Right ventricle myocardium superior (tissue), 1 donor: ENCODE data around the gene CARD8. TPM values are rescaled to one million over a fixed set of nuclear protein-coding genes. Genes with fewer than 3 reads are reported as not detected.
"Not testable (repeated sequence)": the region's sequence is repeated elsewhere in the genome, so short reads cannot be mapped to it uniquely, and the experiment has no call there.

Experiments used
- ATAC-seq: fragments of 200-7000 bp; cut with Tn5 transposase; one replicate; pipeline ENCODE4 v1.9.1; 2020; ENCODE audit warnings: mild to moderate bottlenecking; ENCODE audit not compliant: poor library complexity
- DNase-seq: peaks from one replicate; pipeline ENCODE4 v3.0.0-alpha.2; 2020
- intact Hi-C: fragments of 100-400 bp; cut with DNase I; formaldehyde crosslinking; loops from one replicate; pipeline ENCODE4 v1.11.2; 2022
- total RNA-seq: library from RNA; stranded (reverse); fragmentation: NEBNext Ultra II Directional; extraction: Animal tissue kit (Norgen Biotek cat#: 25700); gene quantifications from one replicate; pipeline ENCODE4 v1.2.1, GENCODE V29; 2021
- donor health status: DM: no; HTN: yes; CAD: no; lungs with severe emphysema.

The CARD8 gene
- total RNA-seq, 1 donor from 2014 or later: 27.1 TPM

DNA sequence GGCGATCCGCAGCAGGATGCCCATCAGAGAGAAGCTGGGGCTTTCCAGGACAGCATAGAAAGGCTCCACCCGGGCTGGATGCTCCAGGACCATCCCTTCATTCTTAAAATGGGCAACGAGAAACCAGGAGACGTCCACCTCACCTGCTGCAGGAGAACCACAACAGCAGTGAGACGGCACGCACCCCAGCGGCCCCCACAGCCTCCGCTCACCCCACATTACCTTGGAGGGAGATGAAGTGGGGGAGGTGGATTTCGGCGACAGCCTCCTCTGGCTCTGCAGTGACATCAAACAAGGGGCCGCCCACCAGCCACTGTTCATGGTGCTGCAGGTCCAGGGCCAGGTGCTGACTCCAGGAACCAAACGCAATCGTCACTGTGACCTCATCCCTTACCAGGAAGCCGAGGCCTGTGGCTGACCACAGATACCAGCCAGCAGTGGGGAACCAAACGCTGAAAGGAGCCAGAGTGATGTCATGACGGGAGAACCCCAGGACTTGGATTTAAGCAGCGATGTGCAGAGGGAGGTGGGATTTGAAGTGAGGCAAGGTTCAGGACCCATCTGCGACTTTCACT is 25.1 kb downstream of the CARD8 start:
- ATAC-seq (no peak), DNase-seq (no peak)
- intact Hi-C loops: no loop called here

DNA sequence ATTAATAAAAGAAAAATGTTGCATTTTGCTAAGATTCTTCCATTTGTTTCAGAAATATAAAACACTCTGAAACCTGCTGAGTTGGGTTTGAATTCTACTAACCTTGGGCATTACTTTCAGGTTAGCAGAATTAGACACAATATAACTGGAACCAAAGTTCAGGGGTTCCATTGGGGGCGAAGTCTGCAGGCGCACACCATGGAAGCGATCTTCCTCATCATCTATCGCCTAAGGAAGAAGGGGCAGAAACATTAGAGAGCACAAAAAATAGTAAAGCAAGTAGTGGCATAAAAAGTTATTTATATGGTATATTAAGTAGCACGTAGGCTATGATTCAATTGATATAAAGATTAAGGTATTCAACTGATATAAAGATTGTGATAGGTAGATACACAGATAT is 34.1 kb downstream of the CARD8 start:
- intact Hi-C loops: no loop called here
- no peak for ATAC-seq

DNA sequence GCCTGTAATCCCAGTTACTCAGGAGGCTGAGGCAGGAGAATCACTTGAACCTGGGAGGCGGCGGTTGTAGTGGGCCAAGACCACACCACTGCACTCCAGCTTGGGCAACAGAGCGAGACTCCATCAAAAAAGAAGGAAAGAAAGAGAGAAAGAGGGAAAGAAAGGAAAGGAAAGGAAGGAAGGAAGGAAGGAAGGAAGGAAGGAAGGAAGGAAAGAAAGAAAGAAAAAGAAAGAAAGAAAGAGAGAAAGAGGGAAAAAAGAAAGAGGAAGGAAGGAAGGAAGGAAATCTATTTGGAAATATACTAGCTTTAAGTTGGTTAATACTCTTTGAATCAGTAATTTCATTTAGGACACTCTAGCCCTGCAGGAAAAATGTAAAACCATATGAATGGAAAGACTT is 34.9 kb downstream of the CARD8 start:
- DNase-seq, intact Hi-C loops, ATAC-seq: not testable (repeated sequence)

More for the DNA sequence above, 34.1 kb downstream of the CARD8 start:
- no peak for DNase-seq

DNA sequence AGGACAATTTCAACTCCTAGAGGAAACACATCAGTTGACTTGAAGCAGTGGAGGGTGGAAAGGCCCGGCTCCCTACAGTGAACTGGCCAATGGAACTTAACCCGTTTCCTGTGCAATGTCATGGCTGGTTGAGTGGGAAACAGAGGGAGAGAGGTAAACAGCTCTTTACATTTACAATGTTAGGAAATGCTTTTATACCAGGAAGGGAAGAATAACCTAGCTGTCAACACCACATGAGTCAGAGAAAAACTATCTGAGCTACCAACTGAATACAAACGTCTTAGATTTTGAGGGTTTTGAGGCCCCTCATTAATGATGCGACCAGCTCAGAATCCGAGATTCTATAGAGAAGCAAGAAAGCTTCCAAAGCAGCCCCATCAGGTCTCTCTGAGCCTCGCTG is 36.7 kb downstream of the CARD8 start:
- ATAC-seq: no peak
- no peak for DNase-seq
- intact Hi-C loops: no loop called here

DNA sequence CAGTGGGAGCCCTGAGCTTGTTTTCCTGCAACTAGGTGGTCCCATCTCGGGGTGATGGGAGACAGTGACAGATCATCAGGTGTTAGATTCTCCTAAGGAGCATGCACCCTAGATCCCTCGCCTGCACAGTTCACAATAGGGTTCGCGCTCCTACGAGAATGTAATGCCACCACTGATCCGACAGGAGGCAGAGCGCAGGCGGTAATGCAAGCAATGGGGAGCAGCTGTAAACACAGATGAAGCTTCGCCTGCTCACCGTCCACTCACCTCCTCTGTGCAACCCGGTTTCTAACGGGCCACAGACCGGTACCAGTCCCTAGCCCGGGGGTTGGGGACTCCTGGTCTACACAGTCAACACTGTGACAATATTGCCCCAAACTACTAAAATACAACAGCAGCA is 38.8 kb downstream of the CARD8 start:
- intact Hi-C loops: no loop called here
- no peak for ATAC-seq
- DNase-seq: no peak

DNA sequence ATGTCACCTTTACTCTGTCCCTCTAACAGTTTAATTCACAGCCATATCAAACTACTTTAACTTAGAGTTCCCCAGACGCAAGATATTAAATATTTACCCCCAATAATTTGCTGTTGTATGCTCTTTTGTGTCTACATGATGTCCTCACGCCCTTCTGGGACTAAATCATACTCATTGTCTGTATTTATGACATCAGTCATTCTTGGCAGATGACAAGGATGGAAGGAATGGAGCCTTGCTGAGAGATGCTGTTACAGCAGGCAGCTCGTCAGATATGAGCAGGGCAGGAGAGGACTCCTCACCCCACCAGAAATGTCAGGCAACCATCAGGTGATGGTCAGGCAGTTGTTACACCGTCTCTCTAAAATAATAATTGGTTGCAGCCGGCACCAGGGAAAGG is 41.8 kb downstream of the CARD8 start:
- no peak for ATAC-seq
- intact Hi-C loops: no loop called here
- no peak for DNase-seq

DNA sequence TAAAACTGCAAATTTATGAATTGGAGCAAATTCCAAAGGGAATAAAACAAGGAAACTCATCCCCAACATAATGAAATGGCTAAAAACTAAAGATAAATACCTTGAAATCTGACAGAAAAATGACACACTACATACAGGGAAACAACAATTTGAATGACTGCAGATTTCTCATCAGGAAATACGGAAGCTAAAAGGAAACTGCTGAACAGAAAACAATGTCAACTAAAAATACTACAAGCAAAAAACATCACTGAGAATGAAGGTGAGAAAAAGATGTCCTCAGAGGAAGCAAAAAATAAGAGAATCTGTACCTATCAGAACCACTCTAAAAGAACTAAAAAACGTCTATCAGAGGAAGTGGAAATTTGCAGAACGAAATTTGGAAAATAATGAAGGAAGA is 45.7 kb downstream of the CARD8 start:
- no peak for ATAC-seq
- intact Hi-C loops: no loop called here
- DNase-seq: no peak

DNA sequence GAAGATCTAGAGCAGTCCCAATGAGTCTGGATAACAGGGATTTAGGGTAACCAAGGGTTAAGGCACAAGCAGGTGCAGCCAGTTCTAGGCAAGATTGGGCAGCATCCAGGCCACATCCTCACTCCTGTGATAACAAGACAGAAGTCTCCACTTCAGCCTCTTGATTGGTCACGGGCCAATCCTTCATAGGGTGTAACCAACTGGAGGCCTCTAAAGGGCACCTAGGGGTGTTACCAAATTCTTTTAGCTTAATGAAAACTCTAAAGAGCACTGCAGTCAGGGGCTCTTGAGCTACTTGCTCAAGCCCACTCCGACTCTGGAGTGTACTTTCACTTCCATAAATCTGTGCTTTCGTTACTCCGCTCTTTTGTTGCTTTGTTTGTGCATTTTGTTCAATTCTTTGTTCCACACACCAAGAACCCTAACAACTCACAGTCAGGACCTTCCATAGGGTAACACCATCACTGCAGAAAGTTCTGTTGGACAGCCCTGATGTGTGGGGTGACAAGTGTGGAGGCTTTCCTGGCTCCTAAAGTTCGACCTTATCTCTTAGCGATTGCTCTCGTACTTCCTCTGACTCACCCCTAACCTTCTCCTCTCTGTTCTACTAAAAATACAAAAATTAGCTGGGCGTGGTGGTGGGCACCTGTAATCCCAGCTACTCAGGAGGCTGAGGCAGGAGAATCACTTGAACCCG is 49.2 kb downstream of the CARD8 start:
- DNase-seq: no peak
- intact Hi-C loops: no loop called here
- ATAC-seq: no peak

DNA sequence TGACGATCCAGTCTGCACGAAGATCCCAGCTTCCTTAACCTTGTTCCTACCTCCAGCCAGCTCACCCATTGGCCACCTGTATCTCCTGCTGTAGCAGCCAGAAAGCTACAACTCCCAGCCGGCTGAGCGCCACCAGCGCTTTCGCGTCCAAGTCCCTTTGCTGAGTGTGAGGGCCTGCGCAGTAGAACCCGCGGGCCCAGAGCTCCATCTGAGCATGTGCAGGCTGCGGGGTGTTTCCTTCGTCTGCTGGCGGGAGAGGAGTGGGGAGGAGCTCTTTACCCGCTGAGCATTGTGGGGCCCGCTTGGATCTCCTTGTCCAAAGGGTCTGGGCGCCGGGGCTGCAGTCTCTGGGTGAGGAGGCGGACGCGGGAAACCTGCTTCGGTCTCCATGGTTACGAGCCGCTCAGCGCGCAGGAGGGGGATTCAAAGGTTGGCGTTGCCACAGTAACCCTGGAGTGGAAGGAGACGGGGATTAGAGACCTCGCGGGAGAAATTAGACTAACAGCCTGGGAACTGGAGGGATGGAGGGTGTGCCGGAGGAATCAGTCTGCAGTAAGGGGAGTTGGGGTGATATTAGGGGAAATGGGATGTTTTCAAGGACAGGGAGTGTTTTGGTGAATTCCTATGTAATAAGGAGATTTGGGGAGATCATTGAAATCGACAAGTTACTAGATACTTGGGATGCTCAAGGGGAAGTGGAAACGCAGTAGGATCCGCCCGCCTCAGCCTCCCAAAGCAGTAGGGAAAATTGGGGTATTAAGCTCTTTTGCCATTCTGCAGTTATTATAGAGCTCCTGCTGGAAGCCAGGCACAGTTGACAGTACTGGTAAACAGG is 51.7 kb downstream of the CARD8 start:
- ATAC-seq: peak; percentile 100
- peak; percentile 96 for DNase-seq
- intact Hi-C loops: no loop called here

DNA sequence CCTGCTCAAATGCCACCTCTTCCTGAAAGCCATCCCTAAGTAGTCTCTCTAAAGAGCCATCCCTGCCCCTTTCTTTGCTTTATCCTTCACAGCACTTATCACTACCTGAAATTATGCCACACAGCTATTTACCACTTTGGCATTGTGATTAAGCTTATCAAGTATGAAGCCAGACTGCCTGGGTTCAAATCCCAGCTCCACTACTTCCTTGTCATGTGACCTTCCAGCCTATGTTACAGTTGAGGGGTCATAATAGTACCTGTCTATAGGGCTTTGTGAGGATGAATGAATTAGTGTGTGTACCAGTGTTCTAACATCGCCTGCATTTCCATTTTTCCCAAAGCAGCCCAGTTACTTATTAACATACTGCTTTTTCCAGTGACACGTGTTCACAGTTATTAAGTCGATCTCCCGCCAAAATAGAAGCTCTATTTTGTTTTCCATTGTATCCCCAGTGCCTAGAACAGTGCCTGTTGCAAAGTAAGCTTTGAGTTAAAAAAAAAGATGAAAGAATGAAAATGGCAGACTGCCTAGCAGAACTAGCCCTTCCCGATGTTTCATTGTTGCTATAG is 52.4 kb downstream of the CARD8 start:
- intact Hi-C loops: no loop called here
- ATAC-seq: no peak
- DNase-seq: no peak

DNA sequence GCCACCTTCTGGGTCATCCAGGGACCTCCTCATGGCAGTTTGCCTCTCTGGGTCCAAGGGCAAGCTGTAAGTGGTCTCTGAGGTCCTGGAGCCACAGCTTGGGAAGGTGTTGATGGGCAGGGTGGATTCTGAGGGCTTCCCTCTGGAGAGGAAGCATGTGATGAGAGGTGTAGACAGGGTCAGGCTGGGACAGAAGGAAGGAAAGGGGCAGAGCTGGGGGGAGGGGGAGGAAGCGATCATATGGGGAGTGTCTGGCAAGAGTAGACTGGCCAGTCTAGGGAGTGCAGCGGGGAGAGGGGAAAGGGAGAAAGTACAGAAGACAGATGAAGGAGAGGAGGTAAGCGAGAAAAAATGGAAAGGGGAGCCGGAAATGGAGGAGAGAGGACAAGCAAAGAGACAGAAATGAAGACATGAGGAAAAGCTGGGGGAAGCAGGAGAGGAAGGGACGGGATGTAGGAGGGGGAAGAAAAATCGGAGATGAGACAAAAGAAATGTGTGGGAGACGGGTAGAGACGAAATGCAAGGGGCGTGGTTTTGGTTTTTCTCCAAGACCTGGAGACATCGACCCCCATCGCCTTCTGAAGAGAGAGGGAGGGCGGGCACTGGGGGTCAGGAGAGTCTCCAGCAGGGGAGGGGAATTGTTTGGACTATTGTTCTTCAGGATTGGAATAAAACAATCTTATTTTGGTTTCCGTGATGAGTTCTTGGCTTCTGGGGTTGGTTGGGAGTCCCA is 58.6 kb downstream of the CARD8 start:
- no peak for DNase-seq
- peak; percentile 49 for ATAC-seq
- intact Hi-C loops: no loop called here

DNA sequence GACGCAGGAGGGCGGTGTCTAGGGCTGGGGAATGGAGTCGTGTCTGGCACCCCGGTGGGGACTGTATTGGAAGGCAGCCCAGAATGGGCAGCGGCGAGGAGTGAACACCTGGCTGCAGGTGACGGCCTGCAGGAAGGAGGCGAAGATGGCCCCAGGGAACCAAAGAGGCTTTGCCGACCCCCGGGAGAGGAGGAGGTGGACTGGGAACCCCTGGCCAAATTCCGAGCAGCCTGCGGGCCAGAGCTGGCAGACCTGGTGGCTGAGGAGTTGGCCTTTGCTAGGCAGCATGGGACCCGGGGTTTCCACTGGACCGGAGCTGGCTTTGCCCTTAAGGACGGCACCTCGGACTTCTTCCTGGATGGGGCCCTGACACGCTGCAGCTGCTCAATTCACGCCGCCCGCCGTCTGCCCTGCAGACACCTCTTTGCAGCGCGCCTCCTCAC is 59.4 kb downstream of the CARD8 start:
- DNase-seq (peak; percentile 45), ATAC-seq (peak; percentile 29)
- intact Hi-C loops: no loop called here

DNA sequence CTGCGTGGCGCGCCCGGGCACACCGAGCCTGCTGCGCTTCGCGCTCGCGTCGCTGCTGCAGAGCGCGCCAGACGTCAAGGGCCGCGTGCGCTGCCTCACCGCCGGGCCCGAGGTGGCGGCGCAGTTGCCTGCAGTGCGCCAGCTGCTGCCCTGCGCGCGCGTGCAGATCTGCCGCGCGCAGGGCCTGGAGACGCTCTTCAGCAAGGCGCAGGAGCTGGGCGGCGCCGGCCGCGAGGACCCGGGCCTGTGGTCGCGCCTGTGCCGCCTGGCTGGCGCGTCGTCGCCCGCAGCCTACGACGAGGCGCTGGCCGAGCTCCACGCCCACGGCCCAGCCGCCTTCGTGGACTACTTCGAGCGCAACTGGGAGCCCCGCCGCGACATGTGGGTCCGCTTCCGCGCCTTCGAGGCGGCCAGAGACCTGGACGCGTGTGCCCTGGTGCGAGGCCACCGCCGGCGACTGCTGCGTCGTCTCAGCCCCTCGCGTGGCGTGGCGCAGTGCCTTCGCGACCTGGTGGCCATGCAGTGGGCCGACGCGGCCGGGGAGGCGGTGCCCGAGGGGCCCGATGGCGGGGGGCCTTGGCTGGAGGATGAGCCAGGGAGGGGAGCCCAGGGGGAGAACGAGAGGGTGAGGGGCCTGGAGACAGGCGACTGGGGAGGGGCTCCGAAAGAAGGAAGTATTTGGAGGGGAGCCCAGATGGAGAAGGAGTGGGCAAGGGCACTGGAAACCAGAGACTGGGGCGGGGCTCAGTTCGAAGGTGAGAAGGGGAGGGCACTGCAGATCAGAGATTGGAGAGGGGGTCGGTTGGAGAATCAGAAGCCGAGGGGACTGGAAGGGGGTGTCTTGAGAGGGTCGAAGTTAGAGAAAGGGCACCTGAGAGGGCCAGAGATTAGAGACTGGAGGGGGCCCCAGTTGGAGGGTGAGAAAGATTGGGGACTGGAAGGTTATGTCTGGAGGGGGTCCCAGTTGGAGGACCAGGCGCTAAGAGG is 60.6 kb downstream of the CARD8 start:
- no peak for DNase-seq

DNA sequence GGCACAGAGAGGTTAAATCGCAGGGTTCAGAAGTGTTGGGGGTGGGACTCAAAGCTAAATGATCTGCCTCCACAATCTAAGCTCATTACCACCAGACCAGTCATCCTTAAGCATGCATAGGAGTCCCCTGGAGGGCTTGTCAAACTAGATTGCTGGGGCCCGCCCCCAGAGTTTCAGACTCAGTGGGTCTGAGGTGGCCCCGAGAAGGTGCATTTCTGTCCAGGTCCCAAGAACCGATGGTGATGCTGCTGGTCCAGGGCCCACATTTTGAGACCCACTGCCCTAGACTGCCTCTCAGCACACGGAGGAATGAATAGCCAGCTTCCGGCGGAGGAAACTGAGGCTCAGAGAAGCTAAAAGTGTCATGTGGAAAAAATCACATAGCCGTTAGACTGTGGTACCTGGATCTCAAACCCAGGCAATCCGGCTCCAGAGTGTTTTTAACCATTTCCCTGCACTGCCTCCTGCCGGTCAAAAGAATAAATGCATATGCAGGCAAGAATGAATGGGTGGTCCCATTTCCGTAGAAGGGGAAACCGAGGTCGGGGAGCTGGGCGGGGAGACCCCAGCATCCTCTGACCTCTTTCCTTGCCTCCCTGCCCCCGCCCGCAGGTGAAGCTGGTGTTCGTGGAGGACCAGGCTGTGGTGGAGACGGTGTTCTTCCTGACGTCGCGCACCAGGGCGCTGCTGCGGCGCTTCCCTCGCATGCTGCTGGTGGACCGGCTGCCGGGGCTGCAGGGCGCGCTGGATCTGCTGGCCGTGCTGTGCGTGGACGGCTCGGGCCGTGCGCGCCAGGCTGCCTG is 61.5 kb downstream of the CARD8 start:
- intact Hi-C loops: no loop called here
- no peak for DNase-seq
- ATAC-seq: no peak

More for the DNA sequence above, 60.6 kb downstream of the CARD8 start:
- no peak for ATAC-seq
- intact Hi-C loops: no loop called here

DNA sequence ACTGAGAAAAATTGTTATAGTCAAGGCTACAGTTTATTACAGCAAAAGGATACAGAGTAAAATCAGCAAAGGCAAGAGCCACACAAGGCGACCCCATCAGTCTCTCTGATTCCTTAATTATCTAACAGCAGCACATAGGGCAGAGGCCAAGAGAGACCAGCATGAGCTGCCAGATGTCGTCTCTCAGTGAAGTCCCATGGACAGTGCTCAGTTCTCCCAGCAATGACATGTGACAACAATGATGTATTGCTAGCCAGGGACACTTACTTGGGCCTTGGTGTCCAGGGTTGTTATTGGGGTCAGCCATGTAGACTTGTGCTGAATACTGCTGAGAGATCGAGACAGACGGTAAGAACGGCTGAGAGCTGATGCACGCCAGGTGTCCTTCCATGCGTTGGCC is 63.0 kb downstream of the CARD8 start:
- ATAC-seq: no peak
- intact Hi-C loops: no loop called here

DNA sequence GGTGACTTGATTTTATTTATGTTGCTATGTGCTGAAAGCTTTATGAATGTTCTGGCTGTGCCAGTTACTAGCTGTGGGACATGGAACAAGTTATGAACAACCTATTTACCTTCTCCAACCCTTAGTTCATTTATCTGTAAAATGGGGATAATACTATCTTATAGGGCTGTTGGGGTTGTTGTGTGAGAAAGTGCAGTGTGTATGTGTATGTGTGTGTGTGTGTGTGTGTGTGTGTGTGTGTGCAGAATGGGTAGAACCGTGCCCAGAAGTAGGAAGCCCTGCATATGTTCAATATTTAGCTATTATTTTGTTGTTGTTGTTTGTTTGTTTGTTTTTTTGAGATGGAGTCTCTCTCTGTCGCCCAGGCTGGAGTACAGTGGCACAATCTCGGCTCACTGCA is 64.8 kb downstream of the CARD8 start:
- no peak for DNase-seq
- ATAC-seq: no peak

More for the DNA sequence above, 63.0 kb downstream of the CARD8 start:
- DNase-seq: no peak

DNA sequence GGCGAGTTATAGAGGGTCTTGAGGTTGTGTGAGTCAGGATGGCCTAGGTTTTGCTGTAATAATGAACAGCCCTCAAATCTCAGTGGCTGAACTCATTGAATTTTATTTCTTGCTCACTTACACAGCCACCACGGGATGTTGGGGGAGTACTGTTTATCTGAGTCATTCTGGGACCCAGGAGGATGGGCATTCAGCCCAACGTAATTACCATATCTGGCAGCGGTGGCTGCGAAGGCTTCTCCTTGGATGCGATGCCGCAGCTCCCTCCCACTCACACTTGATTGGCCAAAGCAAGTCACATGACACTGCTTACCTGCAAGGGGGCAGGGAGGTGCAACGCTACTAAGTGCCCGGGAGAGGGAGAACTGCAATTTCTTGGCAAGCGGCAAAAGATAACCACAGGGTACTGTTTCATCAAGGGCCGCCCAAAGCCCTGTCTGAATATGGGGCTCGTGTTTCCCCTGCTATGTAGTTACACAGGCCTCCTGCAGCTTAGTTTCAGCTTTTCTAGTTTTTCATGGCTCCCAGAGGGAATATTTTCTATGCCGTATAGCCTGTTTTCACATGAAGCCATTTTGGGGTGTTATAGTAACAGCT is 65.3 kb downstream of the CARD8 start:
- intact Hi-C loops: no loop called here
- ATAC-seq: no peak

More for the DNA sequence above, 64.8 kb downstream of the CARD8 start:
- intact Hi-C loops: no loop called here

More for the DNA sequence above, 65.3 kb downstream of the CARD8 start:
- DNase-seq: no peak
